ENCODE data around the gene TCTN2. TPM values are rescaled to one million over a fixed set of nuclear protein-coding genes. Genes with fewer than 3 reads are reported as not detected.

TCTN2 gene
- total and polyA plus RNA-seq, 2 experiments from 2014 or later: 2.9 to 4.7 TPM

- Histone ChIP-seq H4K20me1 (ENCODE audit: insufficient read depth, poor library complexity, severe bottlenecking) (no peaks in the 10 kb centered on the region), H3K4me2 (no peak overlapping the region), H3K27me3 (no peaks in the 10 kb centered on the region), H3K9me3 (ENCODE audit: low read depth) (no peaks in the 10 kb centered on the region), H3K4me3 (no peak overlapping the region), H3K27ac (no peak overlapping the region), H3K9me2 (replicated peaks; ENCODE audit: insufficient read depth) (no peaks in the 10 kb centered on the region), H3K79me2 (no peaks in the 10 kb centered on the region), H3K4me1 (ENCODE audit: insufficient read depth) (no peaks in the 10 kb centered on the region), H3K36me3 (replicated peaks; ENCODE audit: insufficient read depth, low read depth) (peaks cover 3% of the 10 kb centered on the region), H2AFZ (no peak overlapping the region)
- WGBS (ENCODE audit: low lambda C conversion rate, missing lambda C conversion rate): 91% methylated on average over 3 of the region's 3 CpGs
- TF ChIP-seq EZH2phosphoT487 (IDR thresholded peaks at IDR 0.05; ENCODE audit: low read depth, severe bottlenecking, unreplicated experiment) (no peak), EZH2 (IDR thresholded peaks at IDR 0.05; ENCODE audit: borderline replicate concordance) (no peak), CTCF (IDR thresholded peaks at IDR 0.05; ENCODE audit: poor library complexity) (no peak)
- no peak for DNase-seq (ENCODE audit: low spot score)
These were observed 57.0 kb downstream of the TCTN2 start for GRCh38 chr12:123727878-123728277.

- WGBS (ENCODE audit: low lambda C conversion rate, missing lambda C conversion rate): 74% methylated on average over 2 of the region's 2 CpGs
- Histone ChIP-seq H3K4me1 (ENCODE audit: insufficient read depth) (no peaks in the 10 kb centered on the region), H3K9me3 (ENCODE audit: low read depth) (no peaks in the 10 kb centered on the region), H3K27me3 (no peaks in the 10 kb centered on the region), H3K9me2 (replicated peaks; ENCODE audit: insufficient read depth) (no peaks in the 10 kb centered on the region), H3K4me3 (no peak overlapping the region), H3K36me3 (replicated peaks; ENCODE audit: insufficient read depth, low read depth) (peaks cover 1% of the 10 kb centered on the region), H2AFZ (no peak overlapping the region), H3K4me2 (no peak overlapping the region), H3K27ac (no peak overlapping the region), H4K20me1 (ENCODE audit: insufficient read depth, poor library complexity, severe bottlenecking) (no peaks in the 10 kb centered on the region), H3K79me2 (no peaks in the 10 kb centered on the region)
- TF ChIP-seq EZH2 (IDR thresholded peaks at IDR 0.05; ENCODE audit: borderline replicate concordance) (no peak), EZH2phosphoT487 (IDR thresholded peaks at IDR 0.05; ENCODE audit: low read depth, severe bottlenecking, unreplicated experiment) (no peak), CTCF (IDR thresholded peaks at IDR 0.05; ENCODE audit: poor library complexity) (no peak)
- no peak for DNase-seq (ENCODE audit: low spot score)
These were observed 60.7 kb downstream of the TCTN2 start for GRCh38 chr12:123731596-123731995.

- DNase-seq (ENCODE audit: low spot score): no peak
- H3K79me2 ChIP-seq: no peaks in the 10 kb centered on the region
- no peak overlapping the region for H2AFZ ChIP-seq
- no peaks in the 10 kb centered on the region for H3K4me1 ChIP-seq (ENCODE audit: insufficient read depth)
- TF ChIP-seq EZH2 (IDR thresholded peaks at IDR 0.05; ENCODE audit: borderline replicate concordance) (no peak), CTCF (IDR thresholded peaks at IDR 0.05; ENCODE audit: poor library complexity) (no peak), EZH2phosphoT487 (IDR thresholded peaks at IDR 0.05; ENCODE audit: low read depth, severe bottlenecking, unreplicated experiment) (no peak)
- H3K36me3 ChIP-seq (replicated peaks; ENCODE audit: insufficient read depth, low read depth): no peaks in the 10 kb centered on the region
- H4K20me1 ChIP-seq (ENCODE audit: insufficient read depth, poor library complexity, severe bottlenecking): no peaks in the 10 kb centered on the region
- H3K4me3 ChIP-seq: no peak overlapping the region
- no peak overlapping the region for H3K4me2 ChIP-seq
- no peak overlapping the region for H3K27ac ChIP-seq
- no peaks in the 10 kb centered on the region for H3K9me3 ChIP-seq (ENCODE audit: low read depth)
- no peaks in the 10 kb centered on the region for H3K27me3 ChIP-seq
- 92% methylated on average over 12 of the region's 12 CpGs for WGBS (ENCODE audit: low lambda C conversion rate, missing lambda C conversion rate)
- no peaks in the 10 kb centered on the region for H3K9me2 ChIP-seq (replicated peaks; ENCODE audit: insufficient read depth)
These were observed 61.3 kb downstream of the TCTN2 start for GRCh38 chr12:123732251-123732650.

GRCh38 chr12:123733229-123733628 is 62.3 kb downstream of the TCTN2 start:
- WGBS (ENCODE audit: low lambda C conversion rate, missing lambda C conversion rate): 97% methylated on average over 10 of the region's 10 CpGs
- no peaks in the 10 kb centered on the region for H3K79me2 ChIP-seq
- H3K27me3 ChIP-seq: no peaks in the 10 kb centered on the region
- no peaks in the 10 kb centered on the region for H3K4me1 ChIP-seq (ENCODE audit: insufficient read depth)
- H3K9me2 ChIP-seq (replicated peaks; ENCODE audit: insufficient read depth): no peaks in the 10 kb centered on the region
- no peaks in the 10 kb centered on the region for H3K9me3 ChIP-seq (ENCODE audit: low read depth)
- no peak overlapping the region for H2AFZ ChIP-seq
- no peak overlapping the region for H3K27ac ChIP-seq
- H3K36me3 ChIP-seq (replicated peaks; ENCODE audit: insufficient read depth, low read depth): no peaks in the 10 kb centered on the region
- TF ChIP-seq EZH2phosphoT487 (IDR thresholded peaks at IDR 0.05; ENCODE audit: low read depth, severe bottlenecking, unreplicated experiment) (no peak), EZH2 (IDR thresholded peaks at IDR 0.05; ENCODE audit: borderline replicate concordance) (no peak), CTCF (IDR thresholded peaks at IDR 0.05; ENCODE audit: poor library complexity) (no peak)
- H4K20me1 ChIP-seq (ENCODE audit: insufficient read depth, poor library complexity, severe bottlenecking): no peaks in the 10 kb centered on the region
- H3K4me2 ChIP-seq: no peak overlapping the region
- DNase-seq (ENCODE audit: low spot score): no peak
- H3K4me3 ChIP-seq: no peak overlapping the region

Data from hepatocyte (in vitro differentiated cells).